Osteoblast (primary cell): ENCODE data around the gene MEIOSIN. TPM values are rescaled to one million over a fixed set of nuclear protein-coding genes. Genes with fewer than 3 reads are reported as not detected.
A peak's percentile ranks its signal among the peaks of the same experiment; 100 is the strongest.

Experiments used
- DNase-seq: peaks from one replicate; pipeline ENCODE4 v3.0.0; 2011; ENCODE audit warnings: low spot score, mixed read lengths; ENCODE audit not compliant: insufficient read length; ENCODE audit errors: missing footprints
- H2AFZ ChIP-seq: 2 replicates; pipeline ENCODE4 v1.6.0; 2011; ENCODE audit warnings: mild to moderate bottlenecking, low read length
- H3K27ac ChIP-seq: 2 replicates; pipeline ENCODE4 v1.5.1; 2011; ENCODE audit warnings: mild to moderate bottlenecking, low read depth, low read length, moderate library complexity
- H3K27me3 ChIP-seq: 2 replicates; pipeline ENCODE4 v1.6.0; 2012; ENCODE audit warnings: mild to moderate bottlenecking, control low read depth, inconsistent platforms, low read length, moderate library complexity; ENCODE audit not compliant: insufficient read depth
- H3K36me3 ChIP-seq: 2 replicates; pipeline ENCODE4 v1.5.1; 2011; ENCODE audit warnings: mild to moderate bottlenecking, low read length, control low read depth, moderate library complexity; ENCODE audit not compliant: insufficient read depth
- H3K4me1 ChIP-seq: 2 replicates; pipeline ENCODE4 v1.5.1; 2011; ENCODE audit warnings: mild to moderate bottlenecking, low read length, control low read depth, moderate library complexity; ENCODE audit not compliant: insufficient read depth
- H3K4me2 ChIP-seq: 2 replicates; pipeline ENCODE4 v1.6.0; 2011; ENCODE audit warnings: mild to moderate bottlenecking, low read length; ENCODE audit not compliant: insufficient read depth
- H3K4me3 ChIP-seq: fragments of 200-600 bp; sonication (generic); 3 replicates; pipeline ENCODE4 v1.5.1; 2012; ENCODE audit warnings: mild to moderate bottlenecking, low read length, inconsistent platforms; ENCODE audit not compliant: insufficient read depth
- H3K79me2 ChIP-seq: 2 replicates; pipeline ENCODE4 v1.6.0; 2012; ENCODE audit warnings: mild to moderate bottlenecking, low read length, control low read depth, inconsistent platforms; ENCODE audit not compliant: insufficient read depth
- H3K9me3 ChIP-seq: 2 replicates; pipeline ENCODE4 v1.5.1; 2011; ENCODE audit warnings: low read depth, low read length, control low read depth
- H4K20me1 ChIP-seq: 2 replicates; pipeline ENCODE4 v1.6.0; 2012; ENCODE audit warnings: mild to moderate bottlenecking, low read length, control low read depth; ENCODE audit not compliant: insufficient read depth
- CTCF ChIP-seq: IDR thresholded peaks from 2 replicates; pipeline ENCODE4 v1.5.1; 2011; ENCODE audit warnings: mild to moderate bottlenecking, low read depth, low read length, moderate library complexity; ENCODE audit errors: extremely low read depth
- total RNA-seq: library from RNA; depleted of rRNA; stranded (reverse); fragments of >200 nt; gene quantifications from 2 replicates; pipeline ENCODE4 v1.2.3, GENCODE V29; 2012

The MEIOSIN gene
- total RNA-seq, 1 donor: not detected

DNA sequence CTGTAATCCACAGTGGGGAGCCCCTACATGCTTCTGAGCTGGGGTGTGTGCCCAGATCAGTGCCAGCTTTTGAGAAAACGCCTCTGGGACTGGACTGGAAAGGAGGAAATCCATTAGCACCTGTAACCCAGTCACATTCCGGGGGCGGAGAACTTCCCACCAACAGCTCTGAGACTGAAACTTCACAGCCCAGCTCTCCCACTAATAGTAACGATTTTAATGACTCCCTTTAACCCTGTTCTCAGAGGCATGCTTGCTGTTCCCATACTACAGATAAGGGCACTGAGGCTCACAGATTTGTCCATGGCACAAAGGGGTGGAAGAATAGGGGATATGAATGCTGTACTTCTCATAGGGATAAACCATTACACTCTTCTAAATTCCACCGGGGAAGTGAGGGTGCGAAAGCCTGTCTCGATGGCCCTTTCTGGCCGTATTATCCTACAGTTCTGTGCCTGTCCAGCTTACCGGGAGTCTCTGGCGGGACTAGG is 3.4 kb upstream of the MEIOSIN start:
- TF ChIP-seq CTCF: no peak
- H3K27me3 ChIP-seq: no peaks in the 10 kb centered on the region
- no peaks in the 10 kb centered on the region for H3K9me3 ChIP-seq
- peak overlapping the region; percentile 64 for H3K27ac ChIP-seq
- peaks cover 59% of the 10 kb centered on the region for H3K79me2 ChIP-seq
- H3K36me3 ChIP-seq: no peaks in the 10 kb centered on the region
- H4K20me1 ChIP-seq: peaks cover 13% of the 10 kb centered on the region
- peaks cover 7% of the 10 kb centered on the region for H3K4me1 ChIP-seq
- peak overlapping the region; percentile 84 for H3K4me3 ChIP-seq
- H3K4me2 ChIP-seq: peak overlapping the region; percentile 98
- H2AFZ ChIP-seq: peak overlapping the region; percentile 66
- DNase-seq: peak; percentile 50

GRCh38 chr19:45730368-45731288 is 2.6 kb upstream of the MEIOSIN start, which contains the start of gene FBXO46:
TSS of gene FBXO46 (minus strand) at chr19:45730896. CDS start at chr19:45713495, 17,401 bp downstream.
- H3K4me3 ChIP-seq: peak within 1 kb of the TSS; percentile 84
- H3K27ac ChIP-seq: peak within 1 kb of the TSS; percentile 64
- DNase-seq: peak; percentile 99

DNA sequence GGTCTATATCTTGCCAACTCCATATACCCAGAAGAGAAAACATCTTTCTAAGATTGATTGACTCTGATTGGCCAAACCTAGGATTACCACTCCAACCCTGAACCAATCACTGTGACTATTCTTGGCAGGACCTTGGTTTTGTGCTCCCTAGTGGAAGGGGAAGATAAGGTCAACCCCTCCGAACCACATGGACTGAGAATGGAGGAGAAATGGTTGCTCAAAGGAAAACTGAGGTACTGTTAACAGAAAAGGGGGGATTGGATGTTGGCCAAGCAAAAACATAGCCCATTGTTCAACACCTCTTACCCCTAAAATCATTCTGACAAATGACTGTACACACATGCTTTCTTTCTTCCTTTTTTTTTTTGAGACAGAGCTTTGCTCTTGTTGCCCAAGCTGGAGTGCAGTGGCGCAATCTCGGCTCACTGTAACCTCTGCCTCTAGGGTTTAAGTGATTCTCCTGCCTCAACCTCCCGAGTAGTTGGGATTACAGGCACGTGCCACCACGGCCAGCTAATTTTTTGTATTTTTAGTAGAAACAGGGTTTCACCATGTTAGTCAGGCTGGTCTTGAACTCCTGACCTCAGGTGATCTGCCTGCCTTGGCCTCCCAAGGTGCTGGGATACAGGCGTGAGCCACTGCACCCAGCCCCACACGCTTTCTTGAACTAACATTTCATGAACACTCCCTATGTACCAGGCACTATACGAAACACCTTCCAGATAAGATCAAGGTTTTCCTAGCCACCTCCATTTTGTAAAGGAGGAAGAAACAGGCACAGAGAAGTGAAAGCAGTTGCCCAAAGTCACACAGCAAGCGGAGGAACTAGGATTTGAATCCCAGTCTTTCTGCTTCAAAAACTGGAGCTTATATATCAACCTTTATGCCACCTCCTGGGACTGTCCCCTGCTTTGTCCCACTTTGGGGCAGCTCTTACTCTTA is 6.5 kb downstream of the MEIOSIN start:
- no peaks in the 10 kb centered on the region for H4K20me1 ChIP-seq
- DNase-seq: no peak
- H3K4me2 ChIP-seq: no peak overlapping the region
- no peak overlapping the region for H2AFZ ChIP-seq
- H3K4me1 ChIP-seq: no peaks in the 10 kb centered on the region
- no peak overlapping the region for H3K4me3 ChIP-seq
- no peak for TF ChIP-seq CTCF
- H3K27ac ChIP-seq: no peak overlapping the region
- no peaks in the 10 kb centered on the region for H3K79me2 ChIP-seq
- H3K9me3 ChIP-seq: no peaks in the 10 kb centered on the region
- no peaks in the 10 kb centered on the region for H3K36me3 ChIP-seq
- H3K27me3 ChIP-seq: peaks cover 2% of the 10 kb centered on the region

More at GRCh38 chr19:45730368-45731288, 2.6 kb upstream of the MEIOSIN start, which contains the start of gene FBXO46:
- H3K79me2 ChIP-seq: peaks cover 51% of the 10 kb centered on the region
- H3K4me1 ChIP-seq: peaks cover 7% of the 10 kb centered on the region
- H3K9me3 ChIP-seq: no peaks in the 10 kb centered on the region
- H4K20me1 ChIP-seq: peaks cover 13% of the 10 kb centered on the region
- H2AFZ ChIP-seq: peak within 1 kb of the TSS; percentile 97
- H3K36me3 ChIP-seq: no peaks in the 10 kb centered on the region
- peak; percentile 7 for TF ChIP-seq CTCF
- peak within 1 kb of the TSS; percentile 98 for H3K4me2 ChIP-seq
- H3K27me3 ChIP-seq: no peaks in the 10 kb centered on the region
